ENCODE data around the gene DBX1. TPM values are rescaled to one million over a fixed set of nuclear protein-coding genes. Genes with fewer than 3 reads are reported as not detected.

DBX1 gene
- total and polyA plus RNA-seq, 10 of the 15 experiments (the other 5 are each of a cell fraction or from before 2014, with no cell fraction given), result not detected

DNA sequence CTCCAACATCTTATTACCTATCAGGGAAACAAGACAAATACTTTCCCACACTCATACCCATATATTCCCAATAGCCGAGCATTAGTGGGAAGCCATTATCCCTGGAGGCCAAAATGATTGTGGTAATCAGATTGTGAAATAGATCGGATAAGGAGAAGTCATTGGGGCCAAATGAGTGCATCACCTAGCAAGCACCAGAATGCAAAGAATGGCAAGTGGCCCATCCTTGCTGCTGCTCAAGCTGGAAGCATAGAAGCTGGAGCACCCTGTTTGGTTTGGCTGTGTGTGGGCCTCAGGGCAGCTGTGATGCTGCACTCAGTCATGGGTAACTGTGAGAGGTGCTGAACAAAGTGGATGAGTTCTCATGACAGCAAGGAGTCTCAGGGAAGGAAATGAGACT, 18.7 kb upstream of the DBX1 start:
- Histone ChIP-seq H3K4me3 (no peak overlapping the region), H3K4me2 (ENCODE audit: control insufficient read depth, insufficient read depth) (no peak overlapping the region), H2AFZ (ENCODE audit: control insufficient read depth, low read depth, low read length) (no peak overlapping the region), H3K9ac (ENCODE audit: control insufficient read depth, insufficient read depth, low read length) (no peak overlapping the region), H3K27me3 (replicated peaks in 1 of 2; ENCODE audit: control insufficient read depth in 2 of 2, insufficient read depth in 2 of 2, low read length in 1 of 2) (peaks cover 2 to 4% of the 10 kb centered on the region in 2 experiments; a peak in 2 of 4 replicates), H3K79me2 (ENCODE audit: control insufficient read depth, insufficient read depth, low read length) (no peaks in the 10 kb centered on the region), H3K9me3 (replicated peaks; ENCODE audit: control insufficient read depth, insufficient read depth, low read length) (no peaks in the 10 kb centered on the region; the same call in 1 of the 3 replicates), H3K36me3 (ENCODE audit: control insufficient read depth in 2 of 2, insufficient read depth in 2 of 2, low read length in 1 of 2) (no peaks in the 10 kb centered on the region), H4K20me1 (ENCODE audit: control insufficient read depth, insufficient read depth) (no peaks in the 10 kb centered on the region), H3K4me1 (ENCODE audit: control insufficient read depth, insufficient read depth, low read length) (no peaks in the 10 kb centered on the region), H3K27ac (ENCODE audit: control insufficient read depth, insufficient read depth) (no peak overlapping the region)
- SMC1A ChIA-PET (ENCODE audit: uncharacterized antibody, unreplicated experiment), result no interaction called here
- intact Hi-C loops (cut with micrococcal nuclease; ENCODE audit: unreplicated experiment), result no loop called here
- in situ Hi-C loops (cut with MboI), result no loop called here
- RAD21 ChIA-PET (ENCODE audit: unreplicated experiment), result interaction anchor here (0.7 kb wide), 1 partner anchor 175 kb away, joined by 3 read pairs; no protein-coding TSS in a partner anchor
- ATAC-seq (no peak), DNase-seq (ENCODE audit: low read depth, low spot score) (no peak), FAIRE-seq (no peak)
- BruUV-seq (replicated peaks), result no TSS peak
- 45% methylated on average over 2 of the region's 2 CpGs for WGBS (ENCODE audit: insufficient coverage, insufficient replicate concordance, low lambda C conversion rate, missing lambda C conversion rate)
- TF ChIP-seq BMI1 (IDR thresholded peaks at IDR 0.05; ENCODE audit: borderline replicate concordance) (no peak), IRF4 (IDR thresholded peaks at IDR 0.05; ENCODE audit: low read depth, low read length) (no peak), CHD1 (IDR thresholded peaks at IDR 0.05; ENCODE audit: low read depth, low read length) (no peak), HDGF (IDR thresholded peaks at IDR 0.05) (no peak), CBFB (IDR thresholded peaks at IDR 0.05; ENCODE audit: low read depth) (no peak), RAD51 (IDR thresholded peaks at IDR 0.05) (no peak), PML (IDR thresholded peaks at IDR 0.05; ENCODE audit: low read length) (no peak), MEF2B (IDR thresholded peaks at IDR 0.05; ENCODE audit: partially characterized antibody, poor library complexity, severe bottlenecking) (no peak), CREB1 (IDR thresholded peaks at IDR 0.05; ENCODE audit: low read depth) (no peak), RCOR1 (conservative IDR thresholded peaks at IDR 0.05; ENCODE audit: low read depth, low read length) (no peak), TCF7 (IDR thresholded peaks at IDR 0.05; ENCODE audit: borderline replicate concordance) (no peak), TCF3 (IDR thresholded peaks at IDR 0.05; ENCODE audit: borderline replicate concordance, insufficient read depth, low read depth, low read length) (no peak), POU2F2 (IDR thresholded peaks at IDR 0.05; ENCODE audit: borderline replicate concordance, low read depth, low read length) (no peak), NFXL1 (IDR thresholded peaks at IDR 0.05; ENCODE audit: borderline replicate concordance) (no peak)
- TF ChIP-seq, protein P1, sequence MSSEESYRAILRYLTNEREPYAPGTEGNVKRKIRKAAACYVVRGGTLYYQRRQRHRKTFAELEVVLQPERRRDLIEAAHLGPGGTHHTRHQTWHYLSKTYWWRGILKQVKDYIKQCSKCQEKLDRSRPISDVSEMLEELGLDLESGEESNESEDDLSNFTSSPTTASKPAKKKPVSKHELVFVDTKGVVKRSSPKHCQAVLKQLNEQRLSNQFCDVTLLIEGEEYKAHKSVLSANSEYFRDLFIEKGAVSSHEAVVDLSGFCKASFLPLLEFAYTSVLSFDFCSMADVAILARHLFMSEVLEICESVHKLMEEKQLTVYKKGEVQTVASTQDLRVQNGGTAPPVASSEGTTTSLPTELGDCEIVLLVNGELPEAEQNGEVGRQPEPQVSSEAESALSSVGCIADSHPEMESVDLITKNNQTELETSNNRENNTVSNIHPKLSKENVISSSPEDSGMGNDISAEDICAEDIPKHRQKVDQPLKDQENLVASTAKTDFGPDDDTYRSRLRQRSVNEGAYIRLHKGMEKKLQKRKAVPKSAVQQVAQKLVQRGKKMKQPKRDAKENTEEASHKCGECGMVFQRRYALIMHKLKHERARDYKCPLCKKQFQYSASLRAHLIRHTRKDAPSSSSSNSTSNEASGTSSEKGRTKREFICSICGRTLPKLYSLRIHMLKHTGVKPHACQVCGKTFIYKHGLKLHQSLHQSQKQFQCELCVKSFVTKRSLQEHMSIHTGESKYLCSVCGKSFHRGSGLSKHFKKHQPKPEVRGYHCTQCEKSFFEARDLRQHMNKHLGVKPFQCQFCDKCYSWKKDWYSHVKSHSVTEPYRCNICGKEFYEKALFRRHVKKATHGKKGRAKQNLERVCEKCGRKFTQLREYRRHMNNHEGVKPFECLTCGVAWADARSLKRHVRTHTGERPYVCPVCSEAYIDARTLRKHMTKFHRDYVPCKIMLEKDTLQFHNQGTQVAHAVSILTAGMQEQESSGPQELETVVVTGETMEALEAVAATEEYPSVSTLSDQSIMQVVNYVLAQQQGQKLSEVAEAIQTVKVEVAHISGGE (CRISPR knock-in tag; IDR thresholded peaks at IDR 0.05), result no peak
- TF ChIP-seq, protein P2, sequence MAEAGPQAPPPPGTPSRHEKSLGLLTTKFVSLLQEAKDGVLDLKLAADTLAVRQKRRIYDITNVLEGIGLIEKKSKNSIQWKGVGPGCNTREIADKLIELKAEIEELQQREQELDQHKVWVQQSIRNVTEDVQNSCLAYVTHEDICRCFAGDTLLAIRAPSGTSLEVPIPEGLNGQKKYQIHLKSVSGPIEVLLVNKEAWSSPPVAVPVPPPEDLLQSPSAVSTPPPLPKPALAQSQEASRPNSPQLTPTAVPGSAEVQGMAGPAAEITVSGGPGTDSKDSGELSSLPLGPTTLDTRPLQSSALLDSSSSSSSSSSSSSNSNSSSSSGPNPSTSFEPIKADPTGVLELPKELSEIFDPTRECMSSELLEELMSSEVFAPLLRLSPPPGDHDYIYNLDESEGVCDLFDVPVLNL (IDR thresholded peaks at IDR 0.05; ENCODE audit: low read depth, low read length), result no peak
- CTCF ChIA-PET, result interaction anchor here (0.7 kb wide), 1 partner anchor 47 kb away, joined by 3 read pairs; no protein-coding TSS in a partner anchor
- POLR2A ChIA-PET, result no interaction called here
